Measurements from ENCODE around the gene MCFD2. TPM values are rescaled to one million over a fixed set of nuclear protein-coding genes. Genes with fewer than 3 reads are reported as not detected.
A peak's percentile ranks its signal among the peaks of the same experiment; 100 is the strongest.
"Not testable (repeated sequence)": the region's sequence is repeated elsewhere in the genome, so short reads cannot be mapped to it uniquely, and the experiment has no call there.

MCFD2 gene
- total RNA-seq, 1 donor from 2014 or later, result 79.8 TPM

DNA sequence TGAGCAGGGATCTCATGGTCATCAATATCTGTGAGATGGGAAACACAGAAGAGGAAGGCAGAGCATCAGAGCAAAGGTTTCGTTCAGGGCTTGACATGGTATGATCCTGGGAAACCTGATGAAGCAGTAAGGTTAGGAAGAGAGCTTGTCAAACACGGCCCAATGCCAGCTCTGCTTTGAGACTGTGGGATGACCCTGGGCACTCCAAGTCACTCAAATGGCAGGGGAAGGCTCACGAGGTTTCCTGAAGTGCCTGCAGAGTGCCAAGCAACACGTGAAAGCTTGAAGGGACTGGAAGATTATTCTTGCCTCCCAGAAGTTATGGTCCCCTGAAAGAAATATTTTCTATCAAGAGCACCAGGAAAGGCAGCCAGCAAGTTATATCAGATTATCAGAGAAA is 6.5 kb downstream of the MCFD2 start:
- Mint-ChIP-seq H3K4me1 (peaks cover 16% of the 10 kb centered on the region), H3K27me3 (ENCODE audit: low read depth) (no peaks in the 10 kb centered on the region), H3K4me3 (no peak overlapping the region), H3K9me3 (no peaks in the 10 kb centered on the region), H3K36me3 (ENCODE audit: low read depth) (peaks cover 9% of the 10 kb centered on the region), H3K27ac (ENCODE audit: unreplicated experiment) (no peak overlapping the region)
- TF ChIP-seq, protein P1, sequence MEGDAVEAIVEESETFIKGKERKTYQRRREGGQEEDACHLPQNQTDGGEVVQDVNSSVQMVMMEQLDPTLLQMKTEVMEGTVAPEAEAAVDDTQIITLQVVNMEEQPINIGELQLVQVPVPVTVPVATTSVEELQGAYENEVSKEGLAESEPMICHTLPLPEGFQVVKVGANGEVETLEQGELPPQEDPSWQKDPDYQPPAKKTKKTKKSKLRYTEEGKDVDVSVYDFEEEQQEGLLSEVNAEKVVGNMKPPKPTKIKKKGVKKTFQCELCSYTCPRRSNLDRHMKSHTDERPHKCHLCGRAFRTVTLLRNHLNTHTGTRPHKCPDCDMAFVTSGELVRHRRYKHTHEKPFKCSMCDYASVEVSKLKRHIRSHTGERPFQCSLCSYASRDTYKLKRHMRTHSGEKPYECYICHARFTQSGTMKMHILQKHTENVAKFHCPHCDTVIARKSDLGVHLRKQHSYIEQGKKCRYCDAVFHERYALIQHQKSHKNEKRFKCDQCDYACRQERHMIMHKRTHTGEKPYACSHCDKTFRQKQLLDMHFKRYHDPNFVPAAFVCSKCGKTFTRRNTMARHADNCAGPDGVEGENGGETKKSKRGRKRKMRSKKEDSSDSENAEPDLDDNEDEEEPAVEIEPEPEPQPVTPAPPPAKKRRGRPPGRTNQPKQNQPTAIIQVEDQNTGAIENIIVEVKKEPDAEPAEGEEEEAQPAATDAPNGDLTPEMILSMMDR (conservative IDR thresholded peaks at IDR 0.05), result no peak
- no peak for DNase-seq (ENCODE audit: low read depth, low spot score)

DNA sequence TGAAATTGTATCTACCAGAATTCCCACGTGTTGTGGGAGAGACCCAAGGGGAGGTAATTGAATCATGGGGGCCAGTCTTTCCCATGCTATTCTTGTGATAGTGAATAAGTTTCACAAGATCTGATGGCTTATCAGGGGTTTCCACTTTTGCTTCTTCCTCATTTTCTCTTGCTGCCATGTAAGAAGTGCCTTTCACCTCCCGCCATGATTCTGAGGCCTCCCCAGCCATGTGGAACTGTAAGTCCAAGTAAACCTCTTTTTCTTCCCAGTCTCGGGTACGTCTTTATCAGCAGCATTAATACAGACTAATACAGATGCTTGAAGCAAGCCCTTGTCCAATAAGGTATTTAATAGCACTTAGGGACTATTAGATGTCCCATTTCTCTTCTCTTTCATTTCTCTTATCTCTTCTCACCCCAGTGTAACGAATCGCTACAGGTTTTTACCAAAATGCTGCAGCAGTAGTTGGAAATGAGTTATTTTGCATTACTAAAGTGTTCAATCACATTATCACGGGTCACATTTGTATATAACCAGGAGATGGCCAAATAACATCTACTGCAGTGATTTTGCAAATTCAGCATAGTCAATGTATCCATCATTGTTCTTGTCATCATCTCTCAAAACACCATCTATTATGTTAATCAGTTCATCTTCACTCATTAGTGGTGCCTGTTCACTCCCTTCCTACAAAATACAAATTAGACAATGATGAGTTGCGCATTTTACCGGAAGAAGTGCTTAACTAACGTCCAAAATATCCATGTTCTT is 10.5 kb downstream of the MCFD2 start:
- DNase-seq (ENCODE audit: low read depth, low spot score); H3K27ac Mint-ChIP-seq (ENCODE audit: unreplicated experiment); H3K4me1 Mint-ChIP-seq; H3K4me3 Mint-ChIP-seq; H3K36me3 Mint-ChIP-seq (ENCODE audit: low read depth); H3K27me3 Mint-ChIP-seq (ENCODE audit: low read depth); H3K9me3 Mint-ChIP-seq: not testable (repeated sequence)

DNA sequence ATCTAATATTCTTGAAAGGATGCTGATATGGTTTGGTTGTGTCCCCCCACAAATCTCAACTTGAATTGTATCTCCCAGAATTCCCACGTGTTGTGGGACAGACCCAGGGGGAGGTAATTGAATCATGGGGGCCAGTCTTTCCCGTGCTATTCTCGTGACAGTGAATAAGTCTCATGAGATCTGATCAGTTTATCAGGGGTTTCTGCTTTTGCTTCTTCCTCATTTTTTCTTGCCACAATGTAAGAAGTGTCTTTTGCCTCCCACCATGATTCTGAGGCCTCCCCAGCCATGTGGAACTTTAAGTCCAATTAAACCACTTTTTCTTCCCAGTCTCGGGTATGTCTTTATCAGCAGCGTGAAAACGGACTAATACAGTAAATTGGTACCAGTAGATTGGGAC is 12.6 kb downstream of the MCFD2 start:
- not testable (repeated sequence) for H3K27me3 Mint-ChIP-seq (ENCODE audit: low read depth); H3K27ac Mint-ChIP-seq (ENCODE audit: unreplicated experiment)

DNA sequence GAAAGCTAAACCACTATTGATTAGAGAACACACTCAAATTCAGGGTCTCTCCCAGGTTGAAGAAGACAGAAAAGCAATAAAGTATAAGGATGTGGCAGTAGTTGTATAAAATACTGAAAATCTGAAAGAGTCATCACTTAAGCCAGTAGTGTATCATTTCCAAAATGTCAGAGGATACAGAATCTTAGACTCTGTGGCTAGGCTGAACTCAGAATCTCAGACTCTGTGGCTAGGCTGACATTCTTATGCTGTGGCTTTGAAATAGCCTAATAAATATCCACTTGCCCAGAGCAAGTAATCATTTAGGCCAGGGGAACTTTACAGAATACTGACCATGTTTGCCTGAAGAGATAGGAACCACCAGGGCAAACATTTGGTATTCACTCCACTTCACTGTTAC is 13.1 kb downstream of the MCFD2 start:
- Mint-ChIP-seq H3K36me3 (ENCODE audit: low read depth) (peaks cover 7% of the 10 kb centered on the region), H3K27me3 (ENCODE audit: low read depth) (no peaks in the 10 kb centered on the region), H3K4me1 (no peaks in the 10 kb centered on the region), H3K9me3 (no peaks in the 10 kb centered on the region), H3K27ac (ENCODE audit: unreplicated experiment) (no peak overlapping the region), H3K4me3 (no peak overlapping the region)
- DNase-seq (ENCODE audit: low read depth, low spot score), result no peak
- TF ChIP-seq, protein P1 (conservative IDR thresholded peaks at IDR 0.05), result no peak

More for the DNA sequence above, 12.6 kb downstream of the MCFD2 start:
- DNase-seq (ENCODE audit: low read depth, low spot score); H3K4me1 Mint-ChIP-seq; H3K4me3 Mint-ChIP-seq; H3K9me3 Mint-ChIP-seq; H3K36me3 Mint-ChIP-seq (ENCODE audit: low read depth): not testable (repeated sequence)

DNA sequence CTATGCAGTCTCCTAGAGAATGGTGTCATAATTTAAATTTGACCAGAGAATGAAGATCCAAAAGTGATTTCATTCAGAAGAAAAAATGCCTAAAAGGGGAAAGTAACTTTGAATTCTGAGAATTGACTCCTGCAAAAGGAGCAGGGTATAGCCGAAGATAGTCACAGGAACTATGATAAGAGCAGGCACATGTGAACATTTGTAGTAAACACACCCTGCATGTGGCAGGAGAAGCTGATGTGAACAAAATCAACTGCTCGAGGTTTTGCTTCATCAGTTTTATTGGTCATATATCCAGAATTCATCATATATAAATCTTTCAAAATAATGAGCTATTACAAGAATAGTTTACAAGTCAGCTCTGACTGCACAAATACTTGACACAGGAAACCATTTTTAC is 14.0 kb downstream of the MCFD2 start:
- TF ChIP-seq, protein P1 (conservative IDR thresholded peaks at IDR 0.05), result no peak
- H3K36me3 Mint-ChIP-seq (ENCODE audit: low read depth), result peaks cover 7% of the 10 kb centered on the region
- H3K27me3 Mint-ChIP-seq (ENCODE audit: low read depth), result no peaks in the 10 kb centered on the region
- H3K27ac Mint-ChIP-seq (ENCODE audit: unreplicated experiment), result no peak overlapping the region
- H3K9me3 Mint-ChIP-seq, result no peaks in the 10 kb centered on the region
- DNase-seq (ENCODE audit: low read depth, low spot score), result no peak
- no peak overlapping the region for H3K4me3 Mint-ChIP-seq
- H3K4me1 Mint-ChIP-seq, result no peaks in the 10 kb centered on the region

DNA sequence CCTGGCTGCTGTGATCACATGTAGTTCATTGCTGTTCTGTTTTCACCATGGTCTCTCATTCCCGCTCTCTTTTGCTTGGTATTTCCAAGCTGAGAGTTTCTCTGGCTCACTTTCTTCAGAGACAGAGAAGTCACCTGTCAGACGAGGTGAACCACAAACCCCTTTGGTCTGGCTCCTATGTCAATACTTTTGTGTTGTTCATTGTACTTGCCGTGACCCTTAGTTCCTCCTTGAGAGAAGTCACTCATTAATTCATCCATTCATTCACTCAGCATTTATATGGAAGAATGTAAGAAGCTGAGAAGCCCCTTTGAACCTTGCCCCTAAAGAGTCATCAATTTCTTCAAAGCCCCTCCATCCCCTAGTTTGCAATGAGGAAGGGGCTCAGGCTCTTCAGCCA is 15.2 kb downstream of the MCFD2 start:
- Mint-ChIP-seq H3K36me3 (ENCODE audit: low read depth) (peaks cover 4% of the 10 kb centered on the region), H3K27me3 (ENCODE audit: low read depth) (no peaks in the 10 kb centered on the region), H3K4me1 (no peaks in the 10 kb centered on the region), H3K27ac (ENCODE audit: unreplicated experiment) (peak overlapping the region; percentile 68), H3K9me3 (no peaks in the 10 kb centered on the region), H3K4me3 (no peak overlapping the region)
- TF ChIP-seq, protein P1 (conservative IDR thresholded peaks at IDR 0.05), result no peak
- DNase-seq (ENCODE audit: low read depth, low spot score), result no peak
